ENCODE measurements around the gene NISCH. TPM values are rescaled to one million over a fixed set of nuclear protein-coding genes. Genes with fewer than 3 reads are reported as not detected.

Gene NISCH
- total RNA-seq, 1 experiment from 2014 or later: 85.0 TPM

- TF ChIP-seq PREB (CRISPR knock-in tag; IDR thresholded peaks at IDR 0.05; ENCODE audit: borderline replicate concordance) (0 out of 2 replicates have a peak, but pooled peaks have one; percentile 28), NFYB (CRISPR knock-in tag; conservative IDR thresholded peaks at IDR 0.05; ENCODE audit: low read depth) (peak; percentile 98), AFF4 (CRISPR knock-in tag; IDR thresholded peaks at IDR 0.05; ENCODE audit: borderline replicate concordance) (no peak; the same call in 1 of the 2 replicates), GTF2I (CRISPR knock-in tag; conservative IDR thresholded peaks at IDR 0.05) (no peak), E2F5 (CRISPR knock-in tag; IDR thresholded peaks at IDR 0.05) (peak; percentile 62; the same call in 1 of the 2 replicates), GABPB1 (CRISPR knock-in tag; IDR thresholded peaks at IDR 0.05) (peak; percentile 55), FOXP4 (CRISPR knock-in tag; IDR thresholded peaks at IDR 0.05) (peak; percentile 87), JAZF1 (CRISPR knock-in tag; IDR thresholded peaks at IDR 0.05) (no peak), TCF7 (CRISPR knock-in tag; IDR thresholded peaks at IDR 0.05; ENCODE audit: low read depth) (peak; percentile 71; the same call in 1 of the 2 replicates), ZBTB43 (CRISPR knock-in tag; IDR thresholded peaks at IDR 0.05) (peak; percentile 76; the same call in 1 of the 2 replicates), CBFB (CRISPR knock-in tag; IDR thresholded peaks at IDR 0.05; ENCODE audit: low read depth) (no peak), ZNF138 (CRISPR knock-in tag; conservative IDR thresholded peaks at IDR 0.05) (peak; percentile 97), E2F4 (CRISPR knock-in tag; IDR thresholded peaks at IDR 0.05; ENCODE audit: borderline replicate concordance, low read depth) (peak; percentile 48; the same call in 1 of the 2 replicates), ZNF281 (CRISPR knock-in tag; IDR thresholded peaks at IDR 0.05) (peak; percentile 75; the same call in 1 of the 2 replicates), ZNF317 (CRISPR knock-in tag; IDR thresholded peaks at IDR 0.05; ENCODE audit: borderline replicate concordance, low read depth) (no peak), RELA (CRISPR knock-in tag; IDR thresholded peaks at IDR 0.05; ENCODE audit: borderline replicate concordance) (no peak), ZBTB21 (CRISPR knock-in tag; IDR thresholded peaks at IDR 0.05; ENCODE audit: borderline replicate concordance) (peak; percentile 95; the same call in 1 of the 2 replicates), NFE2L1 (CRISPR knock-in tag; IDR thresholded peaks at IDR 0.05) (peak; percentile 88; the same call in 1 of the 2 replicates), USF1 (CRISPR knock-in tag; IDR thresholded peaks at IDR 0.05) (peak; percentile 94), NR3C1 (CRISPR knock-in tag; conservative IDR thresholded peaks at IDR 0.05; ENCODE audit: low read depth) (no peak)
These were observed 81.2 kb downstream of the NISCH start, which contains the start of gene UQCC5 (continued) for GRCh38 chr3:52536369-52537164.
